ENCODE results near the gene SUSD4. TPM values are rescaled to one million over a fixed set of nuclear protein-coding genes. Genes with fewer than 3 reads are reported as not detected.
A peak's percentile ranks its signal among the peaks of the same experiment; 100 is the strongest.

SUSD4 gene
- total and polyA plus RNA-seq, 2 of the 4 experiments (the other 2 are of a cell fraction): 1.8 to 2.7 TPM

DNA sequence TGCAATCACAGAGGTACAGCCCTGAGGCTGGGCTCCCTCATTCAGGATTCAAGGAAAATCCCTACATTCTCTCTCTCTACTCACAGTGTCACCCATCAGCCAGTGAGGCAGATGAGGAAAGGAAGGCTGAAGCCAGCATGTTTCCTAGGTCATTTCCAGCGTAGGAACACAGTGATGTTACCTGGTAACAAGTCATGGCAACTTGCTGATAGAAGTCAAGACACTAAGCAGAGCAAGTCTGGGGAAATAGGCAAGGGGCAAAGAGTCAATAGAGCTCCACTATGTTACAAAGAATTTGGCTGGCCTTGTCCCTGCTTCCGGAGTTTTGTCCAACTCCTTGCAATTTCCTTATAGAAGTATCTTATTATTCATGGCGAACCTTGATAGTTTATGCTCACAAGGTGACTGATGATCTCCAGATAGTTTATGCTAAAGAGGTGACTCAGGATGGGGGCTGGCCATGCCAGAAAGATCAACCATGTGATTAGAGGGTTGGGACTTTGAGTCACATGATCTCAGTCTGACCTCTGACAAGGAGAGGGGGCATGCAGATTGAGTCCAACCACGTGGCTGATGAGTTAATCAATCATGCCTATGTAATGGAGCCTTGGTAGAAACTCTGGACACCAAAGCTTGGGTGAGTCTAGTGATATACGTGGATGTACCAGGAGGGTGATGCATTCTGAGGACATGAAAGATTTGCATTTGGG lies 51.1 kb downstream of the SUSD4 start:
- no peak overlapping the region for H3K9ac ChIP-seq (ENCODE audit: low read depth, low read length)
- H3K79me1 ChIP-seq (ENCODE audit: low read depth in 1 of 2, low read length in 2 of 2): no peaks in the 10 kb centered on the region
- no peak overlapping the region for H2AK5ac ChIP-seq (ENCODE audit: low read depth, low read length)
- H2BK120ac ChIP-seq (ENCODE audit: low read depth, low read length): no peak overlapping the region
- ChIA-PET POLR2A (ENCODE audit: unreplicated experiment) (no interaction called here), CTCF (no interaction called here)
- no peak overlapping the region for H3K27ac ChIP-seq (ENCODE audit: insufficient read depth, low read length)
- H2AK9ac ChIP-seq (replicated peaks; ENCODE audit: low read depth, low read length, poor library complexity): no peak overlapping the region
- H3K23ac ChIP-seq (ENCODE audit: low read depth, low read length): no peak overlapping the region
- H4K91ac ChIP-seq (ENCODE audit: insufficient read depth, low read depth, low read length): no peak overlapping the region
- no peak overlapping the region for H3K4ac ChIP-seq (ENCODE audit: low read depth, low read length)
- DNase-seq (peak; percentile 52), ATAC-seq (ENCODE audit: low read depth) (no peak)
- TF ChIP-seq CEBPB (IDR thresholded peaks at IDR 0.05; ENCODE audit: low read depth, low read length) (no peak), SMC3 (IDR thresholded peaks at IDR 0.05; ENCODE audit: low read depth, low read length) (no peak), CHD1 (IDR thresholded peaks at IDR 0.05; ENCODE audit: low read depth, low read length) (no peak), POLR2A (IDR thresholded peaks at IDR 0.05; ENCODE audit: low read depth, low read length) (no peak), FOS (IDR thresholded peaks at IDR 0.05; ENCODE audit: low read depth, low read length) (no peak)
- TF ChIP-seq, protein P1, sequence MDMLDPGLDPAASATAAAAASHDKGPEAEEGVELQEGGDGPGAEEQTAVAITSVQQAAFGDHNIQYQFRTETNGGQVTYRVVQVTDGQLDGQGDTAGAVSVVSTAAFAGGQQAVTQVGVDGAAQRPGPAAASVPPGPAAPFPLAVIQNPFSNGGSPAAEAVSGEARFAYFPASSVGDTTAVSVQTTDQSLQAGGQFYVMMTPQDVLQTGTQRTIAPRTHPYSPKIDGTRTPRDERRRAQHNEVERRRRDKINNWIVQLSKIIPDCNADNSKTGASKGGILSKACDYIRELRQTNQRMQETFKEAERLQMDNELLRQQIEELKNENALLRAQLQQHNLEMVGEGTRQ (IDR thresholded peaks at IDR 0.05; ENCODE audit: low read depth, low read length): peak; percentile 71
- H3K36me3 ChIP-seq (ENCODE audit: control insufficient read depth, insufficient read depth, low read length): no peaks in the 10 kb centered on the region
- H3K9me1 ChIP-seq (ENCODE audit: insufficient read depth, low read length): no peaks in the 10 kb centered on the region
- no peak overlapping the region for H2BK5ac ChIP-seq (ENCODE audit: low read depth, low read length, poor library complexity, severe bottlenecking)
- in situ Hi-C loops (cut with MboI; ENCODE audit: low sequenced_read_pairs) (no loop called here), dilution Hi-C loops (cut with HindIII; ENCODE audit: low sequenced_read_pairs, unreplicated experiment) (no loop called here), intact Hi-C loops (cut with micrococcal nuclease) (no loop called here)
- no peaks in the 10 kb centered on the region for H4K20me1 ChIP-seq (ENCODE audit: insufficient read depth, low read length)
- H2BK20ac ChIP-seq (ENCODE audit: low read depth, low read length): no peak overlapping the region
- H3K27me3 ChIP-seq (ENCODE audit: control insufficient read depth, insufficient read depth, low read length): no peaks in the 10 kb centered on the region
- H2AFZ ChIP-seq (replicated peaks; ENCODE audit: low read length, poor library complexity): no peak overlapping the region
- no peaks in the 10 kb centered on the region for H3K9me3 ChIP-seq (ENCODE audit: control insufficient read depth, insufficient read depth, low read length)
- no peak overlapping the region for H3K4me3 ChIP-seq (ENCODE audit: insufficient read depth, low read depth, low read length)
- H4K8ac ChIP-seq (ENCODE audit: low read depth in 2 of 2, low read length in 2 of 2): no peak overlapping the region
- no peak overlapping the region for H3K4me2 ChIP-seq (ENCODE audit: low read depth, low read length)
- H3K18ac ChIP-seq (ENCODE audit: low read depth, low read length): no peak overlapping the region
- H3K4me1 ChIP-seq (ENCODE audit: control insufficient read depth, insufficient read depth, low read length): no peaks in the 10 kb centered on the region
- no peak overlapping the region for H3K14ac ChIP-seq (replicated peaks; ENCODE audit: low read depth, low read length)
- no peak overlapping the region for H4K5ac ChIP-seq (ENCODE audit: low read depth, low read length)
- H3K56ac ChIP-seq (ENCODE audit: extremely low read depth, insufficient read depth, low read length): no peak overlapping the region
- BruUV-seq (replicated peaks): no TSS peak
- WGBS, 2 experiments (ENCODE audit: extremely low coverage in 2 of 2, insufficient read length in 1 of 2): no CpG with 5 or more reads among the region's 5 CpGs
- no peak overlapping the region for H2BK15ac ChIP-seq (ENCODE audit: low read depth, low read length)
